Trophoblast cell (in vitro differentiated cells and primary cell): ENCODE results near the gene SERPINB8.
"Not testable (repeated sequence)": the region's sequence is repeated elsewhere in the genome, so short reads cannot be mapped to it uniquely, and the experiment has no call there.

Experiments used
- DNase-seq, 2 donors: peaks; one replicate each; pipeline ENCODE4 v3.0.0-alpha.2; 2016
- H2AFZ ChIP-seq: 2 replicates; pipeline ENCODE4 v1.6.1; 2013; ENCODE audit warnings: low read length, moderate library complexity, mild to moderate bottlenecking; ENCODE audit not compliant: insufficient read depth, poor library complexity
- H2AK5ac ChIP-seq: 2 replicates; pipeline ENCODE4 v1.6.1; 2013; ENCODE audit warnings: mild to moderate bottlenecking, low read length
- H2BK120ac ChIP-seq: 2 replicates; pipeline ENCODE4 v1.6.1; 2013; ENCODE audit warnings: low read length, mild to moderate bottlenecking, moderate library complexity; ENCODE audit not compliant: insufficient read depth, poor library complexity
- H2BK12ac ChIP-seq: 2 replicates; pipeline ENCODE4 v1.6.1; 2013; ENCODE audit warnings: mild to moderate bottlenecking, low read length, moderate library complexity
- H2BK5ac ChIP-seq: 2 replicates; pipeline ENCODE4 v1.6.1; 2013; ENCODE audit warnings: low read length, low read depth, moderate library complexity, mild to moderate bottlenecking; ENCODE audit not compliant: poor library complexity
- H3K14ac ChIP-seq: 2 replicates; pipeline ENCODE4 v1.6.1; 2013; ENCODE audit warnings: mild to moderate bottlenecking, low read length
- H3K18ac ChIP-seq: 2 replicates; pipeline ENCODE4 v1.6.1; 2013; ENCODE audit warnings: mild to moderate bottlenecking, low read length
- H3K23ac ChIP-seq: 2 replicates; pipeline ENCODE4 v1.6.1; 2013; ENCODE audit warnings: low read length
- H3K27ac ChIP-seq: 2 replicates; pipeline ENCODE4 v1.5.1; 2013; ENCODE audit warnings: low read depth, mild to moderate bottlenecking, inconsistent platforms, low read length, moderate library complexity
- H3K27me3 ChIP-seq: 2 replicates; pipeline ENCODE4 v1.6.1; 2013; ENCODE audit warnings: inconsistent platforms, mild to moderate bottlenecking, low read length, moderate library complexity; ENCODE audit not compliant: insufficient read depth
- H3K36me3 ChIP-seq, 2 experiments: 1 replicate in 1 of 2; 2 replicates in 1 of 2; pipeline ENCODE4 v1.6.1; 2013; ENCODE audit warnings: low read length in 2 of 2, mild to moderate bottlenecking in 2 of 2, moderate library complexity in 1 of 2; ENCODE audit not compliant: insufficient read depth in 2 of 2, control insufficient read depth in 1 of 2
- H3K4ac ChIP-seq: 2 replicates; pipeline ENCODE4 v1.6.1; 2013; ENCODE audit warnings: low read depth, mild to moderate bottlenecking, low read length, moderate library complexity
- H3K4me1 ChIP-seq, 2 experiments: 1 replicate in 1 of 2; 2 replicates in 1 of 2; pipeline ENCODE4 v1.6.1; 2013; ENCODE audit warnings: low read length in 2 of 2, mild to moderate bottlenecking in 2 of 2, moderate library complexity in 1 of 2; ENCODE audit not compliant: insufficient read depth in 2 of 2, control insufficient read depth in 1 of 2
- H3K4me2 ChIP-seq: 2 replicates; pipeline ENCODE4 v1.6.1; 2013; ENCODE audit warnings: inconsistent platforms, mild to moderate bottlenecking, low read length, moderate library complexity
- H3K4me3 ChIP-seq: 2 replicates; pipeline ENCODE4 v1.5.1; 2013; ENCODE audit warnings: mild to moderate bottlenecking, low read depth, low read length, inconsistent platforms
- H3K79me1 ChIP-seq: one replicate; pipeline ENCODE4 v1.6.1; 2013; ENCODE audit warnings: low read length
- H3K79me2 ChIP-seq: 2 replicates; pipeline ENCODE4 v1.6.1; 2013; ENCODE audit warnings: low read length, mild to moderate bottlenecking; ENCODE audit not compliant: control insufficient read depth, insufficient read depth, poor library complexity
- H3K9ac ChIP-seq: 2 replicates; pipeline ENCODE4 v1.6.1; 2013; ENCODE audit warnings: mild to moderate bottlenecking, low read length
- H3K9me3 ChIP-seq: 2 replicates; pipeline ENCODE4 v1.6.1; 2013; ENCODE audit warnings: low read depth, mild to moderate bottlenecking, control low read depth, inconsistent platforms, low read length; ENCODE audit not compliant: insufficient read depth
- H4K12ac ChIP-seq: 2 replicates; pipeline ENCODE4 v1.6.1; 2013; ENCODE audit warnings: low read depth, mild to moderate bottlenecking, low read length, moderate library complexity
- H4K8ac ChIP-seq: 2 replicates; pipeline ENCODE4 v1.6.1; 2013; ENCODE audit warnings: low read depth, mild to moderate bottlenecking, low read length, moderate library complexity
- H4K91ac ChIP-seq: one replicate; pipeline ENCODE4 v1.6.1; 2013; ENCODE audit warnings: low read depth, mild to moderate bottlenecking, low read length, moderate library complexity
- WGBS: extraction: QIAGEN DNeasy Blood & Tissue Kit; methylation state at CpG from one replicate; pipeline ENCODE4 v1.1.7; 2013; ENCODE audit warnings: missing lambda C conversion rate; ENCODE audit not compliant: insufficient read length, insufficient coverage; ENCODE audit errors: extremely low coverage; 5-methylcytosine and 5-hydroxymethylcytosine counted together

The SERPINB8 gene

DNA sequence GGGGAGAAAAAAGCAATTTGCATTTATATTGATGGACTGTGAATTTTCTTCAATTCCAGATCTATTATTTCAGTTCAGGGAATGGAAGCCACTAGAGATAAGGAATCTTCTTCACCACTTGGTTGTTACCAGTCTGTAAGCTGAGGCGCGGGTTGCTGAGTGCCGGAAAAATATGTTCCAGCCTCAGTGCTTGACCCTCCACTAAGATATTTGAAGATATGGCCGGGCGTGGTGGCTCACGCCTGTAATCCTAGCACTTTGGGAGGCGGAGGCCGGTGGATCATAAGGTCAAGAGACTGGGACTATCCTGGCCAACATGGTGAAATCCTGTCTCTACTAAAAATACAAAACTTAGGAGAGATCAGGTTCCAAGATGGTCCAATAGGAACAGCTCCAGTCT is 29.9 kb upstream of the SERPINB8 start:
- H3K23ac ChIP-seq = no peak overlapping the region
- no peak overlapping the region for H3K9ac ChIP-seq
- H3K18ac ChIP-seq = no peak overlapping the region
- H4K8ac ChIP-seq = no peak overlapping the region
- no peak overlapping the region for H2AFZ ChIP-seq
- no peak overlapping the region for H3K4me2 ChIP-seq
- no CpG with 5 or more reads among the region's 8 CpGs for WGBS
- no peak overlapping the region for H4K91ac ChIP-seq
- H3K27ac ChIP-seq = no peak overlapping the region
- no peaks in the 10 kb centered on the region for H3K27me3 ChIP-seq
- H3K79me1 ChIP-seq = no peaks in the 10 kb centered on the region
- no peak overlapping the region for H4K12ac ChIP-seq
- no peaks in the 10 kb centered on the region for H3K36me3 ChIP-seq
- H2BK5ac ChIP-seq = no peak overlapping the region
- no peaks in the 10 kb centered on the region for H3K4me1 ChIP-seq
- H3K79me2 ChIP-seq = no peaks in the 10 kb centered on the region
- H2AK5ac ChIP-seq = no peak overlapping the region
- no peak overlapping the region for H2BK12ac ChIP-seq
- no peak overlapping the region for H3K14ac ChIP-seq
- no peak overlapping the region for H2BK120ac ChIP-seq
- no peak overlapping the region for H3K4ac ChIP-seq
- no peak overlapping the region for H3K4me3 ChIP-seq
- no peaks in the 10 kb centered on the region for H3K9me3 ChIP-seq
- no peak for DNase-seq

DNA sequence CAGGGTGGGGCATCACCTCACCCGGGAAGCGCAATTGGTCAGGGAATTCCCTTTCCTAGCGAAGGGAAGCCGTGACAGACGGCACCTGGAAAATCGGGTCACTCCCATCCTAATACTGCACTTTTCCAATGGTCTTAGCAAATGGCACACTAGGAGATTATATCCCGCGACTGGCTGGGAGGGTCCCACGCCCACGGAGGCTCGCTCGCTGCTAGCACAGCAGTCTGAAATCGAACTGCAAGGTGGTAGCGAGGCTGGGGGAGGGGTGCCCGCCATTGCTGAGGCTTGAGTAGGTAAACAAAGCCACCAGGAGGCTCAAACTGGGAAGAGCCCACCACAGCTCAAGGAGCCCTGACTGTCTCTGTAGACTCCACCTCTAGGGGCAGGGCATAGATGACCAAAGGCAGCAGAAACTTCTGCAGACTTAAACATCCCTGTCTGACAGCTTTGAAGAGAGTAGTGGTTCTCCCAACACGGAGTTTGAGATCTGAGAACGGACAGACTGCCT is 29.3 kb upstream of the SERPINB8 start:
- H2BK12ac ChIP-seq, H3K79me1 ChIP-seq, DNase-seq, H3K14ac ChIP-seq, H3K18ac ChIP-seq, H3K9ac ChIP-seq, H3K79me2 ChIP-seq, H4K12ac ChIP-seq, H3K4me2 ChIP-seq, H3K36me3 ChIP-seq, H4K91ac ChIP-seq, H3K27ac ChIP-seq, H3K4me1 ChIP-seq, H3K4me3 ChIP-seq, H3K9me3 ChIP-seq, H2BK120ac ChIP-seq, H3K27me3 ChIP-seq, H2AK5ac ChIP-seq, H3K4ac ChIP-seq, H4K8ac ChIP-seq, H2BK5ac ChIP-seq, H2AFZ ChIP-seq, H3K23ac ChIP-seq: not testable (repeated sequence)
- no CpG with 5 or more reads among the region's 17 CpGs for WGBS

DNA sequence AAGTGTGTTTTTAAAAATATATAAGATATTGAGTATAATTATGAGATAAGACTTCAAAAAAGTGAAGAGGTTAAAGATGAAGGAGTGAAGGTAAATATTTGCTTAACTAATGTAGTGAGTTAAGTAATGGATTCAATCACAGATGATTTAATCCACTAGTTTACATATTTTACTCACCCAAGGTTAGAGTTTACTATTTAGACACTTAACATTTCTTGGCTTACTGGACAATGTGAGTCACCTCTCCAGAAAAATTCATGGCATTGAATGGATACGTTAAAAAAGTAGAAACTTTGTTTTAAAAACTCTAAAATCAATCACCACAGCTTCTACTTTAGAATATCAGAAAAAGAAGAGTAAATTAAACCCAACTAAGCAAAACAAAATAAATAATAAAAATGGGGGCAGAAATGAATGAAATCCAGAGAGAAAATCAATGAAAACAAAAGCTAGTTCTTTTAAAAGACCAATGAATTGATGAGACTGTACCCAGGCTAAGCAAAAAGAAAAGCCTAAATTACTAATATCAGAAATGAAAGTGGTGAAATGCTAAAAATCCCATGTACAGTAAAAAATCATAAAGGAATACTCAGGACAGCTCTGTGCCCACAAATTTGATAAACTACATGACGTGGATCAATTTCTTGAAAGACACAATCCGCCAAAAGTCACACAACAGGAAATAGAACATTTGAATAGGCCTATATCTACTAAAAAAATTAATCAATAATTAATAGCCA is 22.7 kb upstream of the SERPINB8 start:
- Histone ChIP-seq H2BK5ac (no peak overlapping the region), H3K27me3 (no peaks in the 10 kb centered on the region), H3K18ac (no peak overlapping the region), H4K12ac (no peak overlapping the region), H3K23ac (no peak overlapping the region), H3K4me3 (no peak overlapping the region), H3K9me3 (no peaks in the 10 kb centered on the region), H3K4me2 (no peak overlapping the region), H3K36me3 (no peaks in the 10 kb centered on the region), H4K8ac (no peak overlapping the region), H3K27ac (no peak overlapping the region), H3K4me1 (peaks cover 0 to 4% of the 10 kb centered on the region in 2 experiments), H3K79me1 (no peaks in the 10 kb centered on the region), H3K14ac (no peak overlapping the region), H4K91ac (no peak overlapping the region), H2BK12ac (no peak overlapping the region), H3K79me2 (no peaks in the 10 kb centered on the region), H2AK5ac (no peak overlapping the region), H3K4ac (no peak overlapping the region), H2BK120ac (no peak overlapping the region), H3K9ac (no peak overlapping the region), H2AFZ (no peak overlapping the region)
- WGBS = no CpG with 5 or more reads among the region's 3 CpGs
- peak in 1 of 2 donors; percentile 28 for DNase-seq

DNA sequence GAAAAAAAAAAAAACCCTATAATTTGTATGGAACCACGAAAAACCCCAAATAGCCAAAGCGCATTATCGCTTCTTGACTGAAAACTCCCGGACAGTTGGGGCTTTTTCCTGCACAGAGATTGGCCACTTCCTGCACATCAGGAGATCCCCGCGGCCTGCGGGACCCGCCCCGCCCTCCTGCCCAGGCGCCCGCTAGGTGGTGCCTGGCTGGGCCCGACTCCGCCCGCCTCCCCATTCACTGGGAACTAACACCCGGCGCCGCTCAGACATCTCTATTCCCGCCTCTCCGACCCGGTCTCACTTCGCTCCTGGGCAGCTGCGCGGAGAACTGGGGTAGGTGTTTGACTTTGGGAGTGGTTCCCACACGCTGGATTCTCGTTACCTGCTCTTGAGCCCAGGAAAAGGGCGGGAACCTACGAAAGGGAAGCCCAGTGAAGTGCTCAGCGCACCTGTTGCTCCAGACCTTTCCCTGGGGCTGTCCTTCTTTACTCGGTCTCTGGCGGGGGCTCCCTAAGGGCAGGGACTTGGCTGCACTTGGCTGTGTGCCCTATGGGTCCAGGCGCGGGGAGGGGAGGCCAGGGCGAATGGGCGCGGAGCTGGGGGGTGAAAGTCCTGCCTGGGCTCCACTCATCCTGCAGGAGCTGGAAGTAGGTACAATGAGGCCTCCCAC is 20.7 kb upstream of the SERPINB8 start, which contains the start of gene HMSD:
Gene HMSD (plus strand): TSS at position 234 of the 670 bp plus-strand sequence. CDS start 4,155 bp downstream, outside the sequence.
- H3K14ac ChIP-seq = no peak within 1 kb of the TSS
- H4K91ac ChIP-seq = no peak within 1 kb of the TSS
- H3K9me3 ChIP-seq = no peaks in the 10 kb centered on the region
- H2AFZ ChIP-seq = peak within 1 kb of the TSS; percentile 66
- H3K4me3 ChIP-seq = no peak within 1 kb of the TSS
- H3K4ac ChIP-seq = no peak within 1 kb of the TSS
- peaks cover 0 to 4% of the 10 kb centered on the region in 2 experiments for H3K4me1 ChIP-seq
- H3K79me2 ChIP-seq = no peaks in the 10 kb centered on the region
- H3K27ac ChIP-seq = no peak within 1 kb of the TSS
- H3K9ac ChIP-seq = no peak within 1 kb of the TSS
- H2BK12ac ChIP-seq = no peak within 1 kb of the TSS
- H3K18ac ChIP-seq = no peak within 1 kb of the TSS
- no peaks in the 10 kb centered on the region for H3K79me1 ChIP-seq
- peak within 1 kb of the TSS; percentile 85 for H3K4me2 ChIP-seq
- H3K27me3 ChIP-seq = no peaks in the 10 kb centered on the region
- H2AK5ac ChIP-seq = no peak within 1 kb of the TSS
- no CpG with 5 or more reads among the region's 35 CpGs for WGBS
- H3K36me3 ChIP-seq = no peaks in the 10 kb centered on the region
- H3K23ac ChIP-seq = no peak within 1 kb of the TSS
- H4K12ac ChIP-seq = no peak within 1 kb of the TSS
- no peak within 1 kb of the TSS for H2BK120ac ChIP-seq
- H2BK5ac ChIP-seq = no peak within 1 kb of the TSS
- peak; percentile 44 to 64 for DNase-seq
- H4K8ac ChIP-seq = no peak within 1 kb of the TSS
